A549 treated with AZD2906 at 1 μM for 4 hours (cell line): Measurements from ENCODE around the gene CPEB3. TPM values are rescaled to one million over a fixed set of nuclear protein-coding genes. Genes with fewer than 3 reads are reported as not detected.

Source experiments
- total RNA-seq: library from RNA; stranded (reverse); fragments of 200-300 nt; extraction: Qiagen RNA extraction; gene quantifications from 5 replicates; pipeline ENCODE4 v1.2.3, GENCODE V29; 2022

The CPEB3 gene
- 0.30 to 0.46 TPM (median 0.42 TPM) in 5 replicates for total RNA-seq

DNA sequence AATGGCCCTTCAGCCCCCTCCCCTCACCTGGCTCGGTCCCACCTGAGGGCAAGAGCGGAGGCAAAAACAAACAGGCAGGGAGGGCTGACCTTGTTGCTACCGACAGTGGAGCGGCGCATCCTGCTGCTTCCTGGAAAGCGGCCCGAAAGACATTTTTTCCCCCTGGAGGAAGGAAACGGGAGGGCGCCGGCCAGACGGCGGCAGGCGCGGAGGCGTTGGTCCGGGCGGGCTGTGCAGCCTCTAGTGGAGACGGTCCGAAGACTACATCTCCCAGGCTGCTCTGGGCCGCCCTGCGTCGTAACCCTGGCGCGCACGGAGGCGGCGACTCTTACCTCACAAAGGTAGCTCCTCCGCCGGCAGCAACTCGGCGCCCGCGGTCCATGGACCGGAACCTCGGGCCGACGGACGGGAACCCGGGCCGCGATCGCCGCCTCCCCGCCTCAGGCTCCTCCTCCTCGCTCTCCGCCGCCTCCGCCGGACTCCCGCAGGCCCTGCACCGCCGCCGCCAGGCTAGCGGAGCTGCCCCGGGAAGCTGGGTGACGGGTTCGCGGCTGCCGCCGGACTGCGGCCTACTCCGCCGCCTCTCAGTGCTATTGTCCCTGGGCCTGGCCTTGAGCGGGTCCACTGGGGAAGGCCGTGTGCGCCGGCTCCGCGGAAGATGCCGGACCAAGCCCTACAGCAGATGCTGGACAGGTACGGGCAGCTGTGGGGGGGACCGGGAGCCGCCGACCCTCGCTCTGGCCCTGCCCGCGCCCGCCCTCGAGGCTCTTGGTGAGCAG lies at the start of gene CPEB3, which contains the start of gene MARCHF5:
TSS of gene CPEB3 (minus strand) at position 242 of the 779 bp plus-strand sequence. CDS start 50,728 bp downstream, outside the sequence.
TSS of gene MARCHF5 (plus strand) at position 331 of the 779 bp plus-strand sequence. CDS start at position 659, 328 bp downstream.

Other genes with a start within 250 kb of the CPEB3 start
- gene MARCHF5, start 89 bp upstream of the CPEB3 start, total RNA-seq, result 32.4 to 35.3 TPM (median 34.6 TPM) in 5 replicates